GM12878 (cell line): ENCODE measurements around the gene GGCX. TPM values are rescaled to one million over a fixed set of nuclear protein-coding genes. Genes with fewer than 3 reads are reported as not detected.

Experiments
- HDGF ChIP-seq: fragments of 450-650 bp; IDR thresholded peaks from 2 replicates; pipeline ENCODE4 v1.6.1; 2016; ENCODE audit warnings: antibody characterized with exemption
- KLF5 ChIP-seq: fragments of 450-650 bp; IDR thresholded peaks from 2 replicates; pipeline ENCODE4 v1.6.1; 2014; ENCODE audit warnings: mild to moderate bottlenecking; ENCODE audit not compliant: partially characterized antibody
- NFXL1 ChIP-seq: fragments of 450-650 bp; IDR thresholded peaks from 2 replicates; pipeline ENCODE4 v1.6.1; 2017; ENCODE audit warnings: antibody characterized with exemption, mild to moderate bottlenecking, borderline replicate concordance
- PAX8 ChIP-seq: fragments of 450-650 bp; IDR thresholded peaks from 2 replicates; pipeline ENCODE4 v1.6.1; 2017; ENCODE audit warnings: mild to moderate bottlenecking, moderate library complexity
- PBX3 ChIP-seq: IDR thresholded peaks from 2 replicates; pipeline ENCODE4 v1.6.1; 2011; ENCODE audit warnings: mild to moderate bottlenecking, low read depth, low read length, moderate library complexity; ENCODE audit not compliant: insufficient replicate concordance
- REST ChIP-seq: IDR thresholded peaks from 2 replicates; pipeline ENCODE4 v1.6.1; 2012; ENCODE audit warnings: mild to moderate bottlenecking, low read depth, low read length
- TCF7 ChIP-seq: IDR thresholded peaks from 2 replicates; pipeline ENCODE4 v1.6.1; 2014; ENCODE audit warnings: antibody characterized with exemption, borderline replicate concordance
- USF2 ChIP-seq: IDR thresholded peaks from 2 replicates; pipeline ENCODE4 v1.6.1; 2011; ENCODE audit warnings: low read depth, low read length, improper control_type of control experiment, borderline replicate concordance
- polyA plus RNA-seq, 11 experiments: library from polyadenylated mRNA; depleted of rRNA in 4 of 11; unstranded in 6 of 11; stranded (reverse) in 5 of 11; fragments of >200 nt; fragmentation: Nextera tagmentation in 4 of 11; fragmentation: Illumina TruSeq in 1 of 11; extraction: Ambion mirVana in 4 of 11; extraction: Trizol in 1 of 11; gene quantifications; 1 replicate in 1 of 11; 2 replicates in 10 of 11; pipeline versions ENCODE4 v1.2.1 to v1.2.3, GENCODE V29; 2011 to 2016; ENCODE audit warnings: inconsistent platforms in 2 of 11, missing spikeins in 2 of 11, low read depth in 1 of 11
- total RNA-seq, 4 experiments: library from RNA; depleted of rRNA in 3 of 4; stranded (reverse); fragments of >200 nt in 3 of 4; fragmentation: Illumina TruSeq in 1 of 4; extraction: Trizol in 1 of 4; gene quantifications; 2 replicates each; pipeline versions ENCODE4 v1.2.1 to v1.2.3, GENCODE V29; 2013 to 2021

GGCX gene
- total and polyA plus RNA-seq, 10 of the 15 experiments (the other 5 are each of a cell fraction or from before 2014, with no cell fraction given) = 18.1 to 52.7 (median 25.0) TPM

GRCh38 chr2:85582492-85582891, 21.2 kb upstream of the GGCX start (continued):
- no peak for TF ChIP-seq REST
- no peak for TF ChIP-seq KLF5
- TF ChIP-seq NFXL1 = no peak
- TF ChIP-seq USF2 = no peak
- TF ChIP-seq TCF7 = no peak
- no peak for TF ChIP-seq PAX8
- TF ChIP-seq HDGF = no peak
- no peak for TF ChIP-seq PBX3
